Astrocyte (in vitro differentiated cells and primary cell): ENCODE measurements around the gene PSMD1.

Source experiments
- CTCF ChIP-seq: IDR thresholded peaks from 2 replicates; pipeline ENCODE4 v1.5.1; 2011; ENCODE audit warnings: low read depth, mild to moderate bottlenecking, inconsistent platforms, low read length, moderate library complexity; ENCODE audit not compliant: insufficient read depth
- EZH2 ChIP-seq: IDR thresholded peaks from 2 replicates; pipeline ENCODE4 v1.6.1; 2012; ENCODE audit warnings: mild to moderate bottlenecking, low read length, inconsistent platforms; ENCODE audit not compliant: insufficient read depth

DNA sequence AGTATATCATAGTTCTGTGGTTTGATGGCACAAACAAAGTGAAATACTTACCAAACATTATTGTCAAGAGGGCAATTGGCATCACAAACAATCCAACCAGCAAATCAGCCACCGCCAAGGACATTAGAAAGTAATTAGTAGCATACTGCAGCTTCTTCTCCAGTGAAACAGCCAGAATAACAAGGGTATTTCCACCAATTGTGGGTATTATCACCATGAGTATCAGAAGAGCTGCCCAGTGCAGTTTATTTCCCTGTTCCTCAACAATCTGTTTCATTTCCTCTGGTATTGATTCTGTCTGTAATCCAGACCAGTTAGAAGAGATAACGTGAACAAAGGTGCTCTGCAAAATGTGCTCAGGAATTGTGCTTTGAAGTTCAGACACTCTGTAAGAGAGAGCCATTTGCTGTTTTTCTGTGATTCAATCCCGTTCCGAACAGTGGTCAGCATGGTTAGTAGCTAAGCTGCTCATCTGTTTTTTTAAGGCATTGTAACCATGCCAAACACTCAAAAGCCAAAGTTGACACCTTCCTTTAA, 66.8 kb downstream of the PSMD1 start:
- TF ChIP-seq CTCF: no peak
- TF ChIP-seq EZH2: no peak
